Effector memory CD4-positive, alpha-beta T cell (primary cell): ENCODE results near the gene NCBP1.

Experiments
- DNase-seq, 3 donors: peaks; one replicate each; pipeline ENCODE4 v3.0.0-alpha.2; 2020
- H3K27ac ChIP-seq: 2 replicates; pipeline ENCODE4 v1.7.0; 2013; ENCODE audit warnings: mild to moderate bottlenecking, low read length, moderate library complexity; ENCODE audit not compliant: insufficient read depth, poor library complexity, severe bottlenecking
- H3K27me3 ChIP-seq: replicated peaks from 2 replicates; pipeline ENCODE4 v1.7.0; 2013; ENCODE audit warnings: mild to moderate bottlenecking, low read length; ENCODE audit not compliant: insufficient read depth, control insufficient read depth, poor library complexity, severe bottlenecking
- H3K36me3 ChIP-seq: 2 replicates; pipeline ENCODE4 v1.7.0; 2013; ENCODE audit warnings: mild to moderate bottlenecking, low read length, moderate library complexity; ENCODE audit not compliant: control insufficient read depth, insufficient read depth
- H3K4me1 ChIP-seq: 2 replicates; pipeline ENCODE4 v1.7.0; 2013; ENCODE audit warnings: low read length, mild to moderate bottlenecking; ENCODE audit not compliant: control insufficient read depth, insufficient read depth, poor library complexity, severe bottlenecking
- H3K4me3 ChIP-seq: 2 replicates; pipeline ENCODE4 v1.7.0; 2013; ENCODE audit warnings: low read length, low read depth, mild to moderate bottlenecking; ENCODE audit not compliant: insufficient read depth, poor library complexity, severe bottlenecking
- H3K9me3 ChIP-seq: 2 replicates; pipeline ENCODE4 v1.7.0; 2013; ENCODE audit warnings: mild to moderate bottlenecking, low read length, moderate library complexity; ENCODE audit not compliant: control insufficient read depth

Gene NCBP1

DNA sequence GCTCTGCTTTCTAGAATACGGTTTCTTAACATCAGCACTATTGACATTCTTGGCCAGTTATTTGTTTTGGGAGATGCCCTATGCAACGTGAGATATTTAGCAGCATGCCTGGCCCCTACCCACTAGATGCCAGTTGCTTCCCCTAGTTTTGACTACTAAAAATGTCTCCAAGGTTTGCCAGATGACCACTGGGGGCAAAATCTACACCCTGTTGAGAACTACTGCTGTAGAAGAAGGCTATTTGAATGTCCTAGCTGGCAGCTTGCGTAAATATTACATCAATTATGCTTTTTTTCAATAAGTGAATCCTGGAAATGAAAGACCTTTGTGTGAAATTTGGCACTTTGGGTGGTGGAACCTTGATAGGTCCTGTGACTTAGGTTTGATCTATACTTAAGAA, 5.0 kb downstream of the NCBP1 start:
- no peak for DNase-seq
- Histone ChIP-seq H3K36me3 (peaks cover 19% of the 10 kb centered on the region), H3K9me3 (no peaks in the 10 kb centered on the region), H3K4me3 (no peak overlapping the region), H3K27ac (no peak overlapping the region), H3K4me1 (peaks cover 18% of the 10 kb centered on the region), H3K27me3 (no peaks in the 10 kb centered on the region)

GRCh38 chr9:97640325-97640724, 6.7 kb downstream of the NCBP1 start:
- Histone ChIP-seq H3K36me3 (peaks cover 35% of the 10 kb centered on the region), H3K27ac (no peak overlapping the region), H3K9me3 (no peaks in the 10 kb centered on the region), H3K27me3 (no peaks in the 10 kb centered on the region), H3K4me1 (peaks cover 14% of the 10 kb centered on the region), H3K4me3 (no peak overlapping the region)
- no peak for DNase-seq

- Histone ChIP-seq H3K9me3 (no peaks in the 10 kb centered on the region), H3K27ac (no peak overlapping the region), H3K36me3 (peaks cover 63% of the 10 kb centered on the region)
Measured at GRCh38 chr9:97645720-97646119, 12.1 kb downstream of the NCBP1 start.

GRCh38 chr9:97647996-97648395, 14.4 kb downstream of the NCBP1 start:
- no peaks in the 10 kb centered on the region for H3K27me3 ChIP-seq
- peaks cover 70% of the 10 kb centered on the region for H3K36me3 ChIP-seq
- no peak for DNase-seq
- no peak overlapping the region for H3K27ac ChIP-seq
- no peaks in the 10 kb centered on the region for H3K9me3 ChIP-seq
- no peak overlapping the region for H3K4me3 ChIP-seq
- H3K4me1 ChIP-seq: no peaks in the 10 kb centered on the region

More at GRCh38 chr9:97645720-97646119, 12.1 kb downstream of the NCBP1 start:
- Histone ChIP-seq H3K4me1 (no peaks in the 10 kb centered on the region), H3K27me3 (no peaks in the 10 kb centered on the region), H3K4me3 (no peak overlapping the region)
- DNase-seq: no peak

GRCh38 chr9:97651646-97652045, 18.0 kb downstream of the NCBP1 start:
- H3K27me3 ChIP-seq: no peaks in the 10 kb centered on the region
- H3K36me3 ChIP-seq: peaks cover 74% of the 10 kb centered on the region
- no peak overlapping the region for H3K27ac ChIP-seq
- no peak for DNase-seq
- no peak overlapping the region for H3K4me3 ChIP-seq
- no peaks in the 10 kb centered on the region for H3K9me3 ChIP-seq
- H3K4me1 ChIP-seq: no peaks in the 10 kb centered on the region

- Histone ChIP-seq H3K4me1 (no peaks in the 10 kb centered on the region), H3K9me3 (no peaks in the 10 kb centered on the region), H3K27me3 (no peaks in the 10 kb centered on the region), H3K27ac (no peak overlapping the region), H3K36me3 (peaks cover 83% of the 10 kb centered on the region), H3K4me3 (no peak overlapping the region)
- DNase-seq: no peak
Measured at GRCh38 chr9:97658707-97659106, 25.1 kb downstream of the NCBP1 start.

DNA sequence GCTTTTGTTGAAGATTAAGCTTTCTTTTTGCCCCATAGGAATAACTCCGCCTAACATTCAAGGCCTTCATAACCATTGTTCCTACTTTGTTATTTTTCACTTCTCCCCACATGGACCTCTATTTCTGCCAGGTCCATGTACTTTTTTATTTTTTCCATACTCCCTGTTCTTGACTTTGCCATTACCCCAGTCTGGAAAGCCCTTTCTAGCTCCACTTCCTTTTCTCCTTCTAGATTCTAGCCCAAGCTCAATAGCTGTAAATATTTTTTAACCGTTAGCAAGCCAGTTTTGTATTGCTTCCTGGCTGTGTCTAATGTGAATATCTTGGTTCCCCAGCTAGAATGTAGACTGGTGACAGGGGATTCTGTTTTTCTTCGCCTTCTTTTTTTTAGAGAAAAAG, 26.1 kb downstream of the NCBP1 start:
- DNase-seq: no peak
- peaks cover 82% of the 10 kb centered on the region for H3K36me3 ChIP-seq
- H3K27me3 ChIP-seq: no peaks in the 10 kb centered on the region
- no peaks in the 10 kb centered on the region for H3K9me3 ChIP-seq
- no peak overlapping the region for H3K27ac ChIP-seq
- no peak overlapping the region for H3K4me3 ChIP-seq
- no peaks in the 10 kb centered on the region for H3K4me1 ChIP-seq

DNA sequence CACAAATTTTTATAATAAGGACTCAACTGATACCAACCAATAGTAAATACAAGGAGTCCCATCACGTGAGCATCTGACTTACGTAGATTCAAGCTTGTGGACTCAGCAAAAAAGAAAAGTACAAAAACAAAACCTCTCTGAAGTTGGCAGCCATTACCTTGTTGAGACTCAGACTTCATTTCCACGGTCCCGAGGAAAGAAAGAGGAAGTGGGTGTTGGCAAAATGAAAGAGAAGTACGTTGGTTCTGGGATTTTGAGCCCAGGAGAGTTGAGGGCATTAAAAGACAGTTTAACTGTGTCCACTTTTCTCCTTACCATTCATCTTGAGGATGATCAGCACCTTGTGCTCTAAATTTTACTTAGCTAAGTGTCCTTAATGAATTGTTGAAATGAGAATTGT, 26.7 kb downstream of the NCBP1 start:
- H3K27me3 ChIP-seq: no peaks in the 10 kb centered on the region
- no peak for DNase-seq
- H3K9me3 ChIP-seq: no peaks in the 10 kb centered on the region
- H3K4me3 ChIP-seq: no peak overlapping the region
- no peaks in the 10 kb centered on the region for H3K4me1 ChIP-seq
- H3K27ac ChIP-seq: no peak overlapping the region
- H3K36me3 ChIP-seq: peaks cover 82% of the 10 kb centered on the region

- Histone ChIP-seq H3K4me1 (no peaks in the 10 kb centered on the region), H3K27me3 (no peaks in the 10 kb centered on the region), H3K36me3 (peaks cover 81% of the 10 kb centered on the region), H3K27ac (no peak overlapping the region), H3K4me3 (no peak overlapping the region), H3K9me3 (no peaks in the 10 kb centered on the region)
- DNase-seq: no peak
Measured at GRCh38 chr9:97660847-97661246, 27.2 kb downstream of the NCBP1 start.

DNA sequence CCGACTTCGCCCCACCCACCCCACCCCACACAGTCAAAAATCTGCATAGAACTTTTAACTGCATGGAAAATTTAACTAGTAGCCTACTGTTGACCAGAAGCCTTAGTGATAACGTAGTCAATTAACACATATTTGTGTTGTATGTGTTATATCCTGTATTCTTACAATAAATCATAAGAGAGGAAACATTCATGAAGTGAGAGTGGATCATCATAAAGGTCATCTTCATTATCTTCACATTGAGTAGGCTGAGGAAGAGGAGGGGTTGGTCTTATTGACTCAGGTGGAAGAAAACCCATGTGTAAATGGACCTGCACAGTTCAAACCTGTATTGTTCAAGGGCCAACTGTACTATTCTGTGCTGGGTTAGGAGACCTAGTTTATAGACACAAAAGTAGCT, 32.1 kb downstream of the NCBP1 start:
- H3K4me3 ChIP-seq: no peak overlapping the region
- no peaks in the 10 kb centered on the region for H3K9me3 ChIP-seq
- DNase-seq: no peak
- H3K4me1 ChIP-seq: no peaks in the 10 kb centered on the region
- H3K36me3 ChIP-seq: peaks cover 86% of the 10 kb centered on the region
- H3K27ac ChIP-seq: no peak overlapping the region
- no peaks in the 10 kb centered on the region for H3K27me3 ChIP-seq
